IMR-90 (cell line): ENCODE data around the gene GPT2. TPM values are rescaled to one million over a fixed set of nuclear protein-coding genes. Genes with fewer than 3 reads are reported as not detected.

ENCODE experiments used
- ATAC-seq: fragments of 200-7000 bp; cut with Tn5 transposase; 2 replicates; pipeline ENCODE4 v1.9.1; 2020; ENCODE audit warnings: low read depth, mild to moderate bottlenecking, moderate library complexity
- BruUV-seq: library from RNA; stranded (reverse); fragments of 400-500 nt; replicated peaks from 2 replicates; lab custom pipeline; 2021; lab: Mats Ljungman, UMichigan
- CTCF ChIA-PET: fragments of 300-600 bp; formaldehyde crosslinking; extraction: SDS; loops from one replicate; lab custom pipeline; 2021; ENCODE audit warnings: antibody characterized with exemption; lab: Yijun Ruan, JAX
- POLR2A ChIA-PET: fragments of 300-600 bp; sonication (Branson Sonifier 250); formaldehyde crosslinking; loops from one replicate; lab custom pipeline; 2022; ENCODE audit warnings: antibody characterized with exemption; ENCODE audit not compliant: unreplicated experiment; lab: Charles Lee
- DNase-seq: peaks from one replicate; pipeline ENCODE4 v3.0.0; 2013
- H2AFZ ChIP-seq: replicated peaks from 2 replicates; pipeline ENCODE3; 2013; ENCODE audit warnings: low read length, mild to moderate bottlenecking; ENCODE audit not compliant: poor library complexity
- H2AK5ac ChIP-seq: 2 replicates; pipeline ENCODE4 v1.6.1; 2013; ENCODE audit warnings: low read depth, low read length, inconsistent platforms
- H2AK9ac ChIP-seq: replicated peaks from 2 replicates; pipeline ENCODE3; 2013; ENCODE audit warnings: mild to moderate bottlenecking, low read depth, low read length, moderate library complexity; ENCODE audit not compliant: poor library complexity
- H2BK120ac ChIP-seq: 2 replicates; pipeline ENCODE4 v1.6.1; 2013; ENCODE audit warnings: low read depth, low read length, inconsistent platforms
- H2BK15ac ChIP-seq: 3 replicates; pipeline ENCODE4 v1.6.1; 2013; ENCODE audit warnings: low read depth, low read length, inconsistent platforms
- H2BK20ac ChIP-seq: 2 replicates; pipeline ENCODE4 v1.6.1; 2013; ENCODE audit warnings: low read depth, mild to moderate bottlenecking, inconsistent platforms, low read length, moderate library complexity
- H2BK5ac ChIP-seq: 2 replicates; pipeline ENCODE4 v1.6.1; 2013; ENCODE audit warnings: mild to moderate bottlenecking, low read depth, low read length, inconsistent platforms; ENCODE audit not compliant: poor library complexity, severe bottlenecking
- H3K14ac ChIP-seq: replicated peaks from 2 replicates; pipeline ENCODE4 v1.6.1; 2013; ENCODE audit warnings: low read depth, low read length, inconsistent platforms
- H3K18ac ChIP-seq: 2 replicates; pipeline ENCODE4 v1.6.1; 2013; ENCODE audit warnings: low read depth, low read length, control low read depth
- H3K23ac ChIP-seq: 2 replicates; pipeline ENCODE4 v1.6.1; 2013; ENCODE audit warnings: low read depth, low read length, inconsistent platforms
- H3K27ac ChIP-seq: 2 replicates; pipeline ENCODE4 v1.5.1; 2013; ENCODE audit warnings: mild to moderate bottlenecking, control low read depth, low read length; ENCODE audit not compliant: insufficient read depth
- H3K27me3 ChIP-seq: 2 replicates; pipeline ENCODE4 v1.6.1; 2013; ENCODE audit warnings: low read length; ENCODE audit not compliant: control insufficient read depth, insufficient read depth
- H3K36me3 ChIP-seq: 2 replicates; pipeline ENCODE4 v1.6.1; 2013; ENCODE audit warnings: low read length, mixed read lengths; ENCODE audit not compliant: control insufficient read depth, insufficient read depth
- H3K4ac ChIP-seq: 2 replicates; pipeline ENCODE4 v1.6.1; 2013; ENCODE audit warnings: low read depth, low read length, inconsistent platforms
- H3K4me1 ChIP-seq: 2 replicates; pipeline ENCODE4 v1.6.1; 2013; ENCODE audit warnings: low read length, mixed read lengths; ENCODE audit not compliant: control insufficient read depth, insufficient read depth
- H3K4me2 ChIP-seq: 2 replicates; pipeline ENCODE4 v1.6.1; 2013; ENCODE audit warnings: low read depth, mild to moderate bottlenecking, control low read depth, low read length, moderate library complexity
- H3K4me3 ChIP-seq: 2 replicates; pipeline ENCODE4 v1.5.1; 2013; ENCODE audit warnings: low read depth, mild to moderate bottlenecking, control low read depth, low read length, moderate library complexity; ENCODE audit not compliant: insufficient read depth
- H3K56ac ChIP-seq: 2 replicates; pipeline ENCODE4 v1.6.1; 2013; ENCODE audit warnings: low read length, inconsistent platforms; ENCODE audit not compliant: insufficient read depth; ENCODE audit errors: extremely low read depth
- H3K79me1 ChIP-seq, 2 experiments: 2 replicates each; pipeline ENCODE4 v1.6.1; 2013; ENCODE audit warnings: low read length in 2 of 2, inconsistent platforms in 1 of 2, low read depth in 1 of 2
- H3K9ac ChIP-seq: 2 replicates; pipeline ENCODE4 v1.6.1; 2013; ENCODE audit warnings: low read depth, low read length, control low read depth
- H3K9me1 ChIP-seq: 2 replicates; pipeline ENCODE4 v1.6.1; 2013; ENCODE audit warnings: low read length, inconsistent platforms; ENCODE audit not compliant: insufficient read depth
- H3K9me3 ChIP-seq: 2 replicates; pipeline ENCODE4 v1.6.1; 2013; ENCODE audit warnings: low read length; ENCODE audit not compliant: control insufficient read depth, insufficient read depth
- H4K20me1 ChIP-seq: 2 replicates; pipeline ENCODE4 v1.6.1; 2013; ENCODE audit warnings: low read length, inconsistent platforms; ENCODE audit not compliant: insufficient read depth
- H4K5ac ChIP-seq: 2 replicates; pipeline ENCODE4 v1.6.1; 2013; ENCODE audit warnings: mild to moderate bottlenecking, low read depth, low read length, control low read depth
- H4K8ac ChIP-seq, 2 experiments: 2 replicates each; pipeline ENCODE4 v1.6.1; 2013; ENCODE audit warnings: low read depth in 2 of 2, low read length in 2 of 2, control low read depth in 1 of 2, inconsistent platforms in 1 of 2
- H4K91ac ChIP-seq: 2 replicates; pipeline ENCODE4 v1.6.1; 2013; ENCODE audit warnings: low read depth, low read length, inconsistent platforms; ENCODE audit not compliant: insufficient read depth
- CEBPB ChIP-seq: IDR thresholded peaks from 2 replicates; pipeline ENCODE4 v1.6.1; 2012; ENCODE audit warnings: low read depth, low read length, improper control_type of control experiment
- CHD1 ChIP-seq: IDR thresholded peaks from 2 replicates; pipeline ENCODE4 v1.6.1; 2012; ENCODE audit warnings: low read depth, low read length, improper control_type of control experiment
- ELK1 ChIP-seq: fragments of 150-350 bp; IDR thresholded peaks from 2 replicates; pipeline ENCODE4 v1.6.1; 2016; ENCODE audit warnings: low read depth, mild to moderate bottlenecking, low read length, moderate library complexity, borderline replicate concordance
- FOS ChIP-seq: fragments of 150-350 bp; IDR thresholded peaks from 2 replicates; pipeline ENCODE4 v1.6.1; 2016; ENCODE audit warnings: low read depth, low read length
- MAFK ChIP-seq: IDR thresholded peaks from 2 replicates; pipeline ENCODE4 v1.6.1; 2012; ENCODE audit warnings: low read depth, low read length, improper control_type of control experiment
- MAZ ChIP-seq: IDR thresholded peaks from 2 replicates; pipeline ENCODE4 v1.6.1; 2012; ENCODE audit warnings: low read depth, mild to moderate bottlenecking, low read length, improper control_type of control experiment, moderate library complexity, borderline replicate concordance
- NFE2L2 ChIP-seq: fragments of 150-350 bp; IDR thresholded peaks from 2 replicates; pipeline ENCODE4 v1.6.1; 2016; ENCODE audit warnings: low read depth, mild to moderate bottlenecking, low read length
- POLR2A ChIP-seq: IDR thresholded peaks from 2 replicates; pipeline ENCODE4 v1.6.1; 2012; ENCODE audit warnings: mild to moderate bottlenecking, low read depth, low read length
- RAD21 ChIP-seq: IDR thresholded peaks from 2 replicates; pipeline ENCODE4 v1.6.1; 2012; ENCODE audit warnings: low read length, improper control_type of control experiment
- RCOR1 ChIP-seq: IDR thresholded peaks from 2 replicates; pipeline ENCODE4 v1.6.1; 2012; ENCODE audit warnings: mild to moderate bottlenecking, low read length, improper control_type of control experiment; ENCODE audit not compliant: insufficient replicate concordance
- RFX5 ChIP-seq: IDR thresholded peaks from 2 replicates; pipeline ENCODE4 v1.8.0; 2012; ENCODE audit warnings: low read depth, mild to moderate bottlenecking, low read length, moderate library complexity
- SMC3 ChIP-seq: fragments of 150-350 bp; IDR thresholded peaks from 2 replicates; pipeline ENCODE4 v1.6.1; 2016; ENCODE audit warnings: low read depth, mild to moderate bottlenecking, antibody characterized with exemption, low read length, moderate library complexity
- WGBS, 2 experiments: methylation state at CpG; one replicate each; pipeline versions ENCODE4 v1.1.5 to v1.1.7; 2013; ENCODE audit warnings: missing lambda C conversion rate in 2 of 2; ENCODE audit not compliant: insufficient read length in 1 of 2; ENCODE audit errors: extremely low coverage in 2 of 2; 5-methylcytosine and 5-hydroxymethylcytosine counted together
- dilution Hi-C: fragments of 300-500 bp; cut with HindIII; formaldehyde crosslinking; loops from one replicate; pipeline ENCODE4 v1.14.3; 2018; ENCODE audit warnings: low sequenced_read_pairs; ENCODE audit not compliant: unreplicated experiment
- in situ Hi-C: fragments of 300-500 bp; cut with MboI; formaldehyde crosslinking; loops from 3 replicates; pipeline ENCODE4 v1.14.3; 2019; ENCODE audit warnings: low sequenced_read_pairs, inconsistent platforms, mixed read lengths
- intact Hi-C: fragments of 100-400 bp; cut with micrococcal nuclease; formaldehyde crosslinking; loops from 2 replicates; pipeline ENCODE4 v1.10.0; 2022
- polyA plus RNA-seq, 3 experiments: library from polyadenylated mRNA; depleted of rRNA; stranded (reverse); fragments of >200 nt; gene quantifications; 2 replicates each; pipeline ENCODE4 v1.2.3, GENCODE V29; 2012; ENCODE audit warnings: low replicate concordance in 1 of 3
- total RNA-seq: library from RNA; depleted of rRNA; stranded (reverse); fragments of >200 nt; gene quantifications from 2 replicates; pipeline ENCODE4 v1.2.3, GENCODE V29; 2012
- TF ChIP-seq, protein P1 (sequence below): fragments of 150-350 bp; IDR thresholded peaks from 2 replicates; pipeline ENCODE4 v1.6.1; 2017; ENCODE audit warnings: mild to moderate bottlenecking, antibody characterized with exemption, low read length, low read depth
- TF ChIP-seq, protein P2 (sequence below): conservative IDR thresholded peaks from 2 replicates; pipeline ENCODE4 v1.5.1; 2012; ENCODE audit warnings: mild to moderate bottlenecking, low read depth, low read length, improper control_type of control experiment

Gene GPT2
- total and polyA plus RNA-seq, 2 of the 4 experiments (the other 2 are of a cell fraction), result 26.4 to 31.5 TPM

DNA sequence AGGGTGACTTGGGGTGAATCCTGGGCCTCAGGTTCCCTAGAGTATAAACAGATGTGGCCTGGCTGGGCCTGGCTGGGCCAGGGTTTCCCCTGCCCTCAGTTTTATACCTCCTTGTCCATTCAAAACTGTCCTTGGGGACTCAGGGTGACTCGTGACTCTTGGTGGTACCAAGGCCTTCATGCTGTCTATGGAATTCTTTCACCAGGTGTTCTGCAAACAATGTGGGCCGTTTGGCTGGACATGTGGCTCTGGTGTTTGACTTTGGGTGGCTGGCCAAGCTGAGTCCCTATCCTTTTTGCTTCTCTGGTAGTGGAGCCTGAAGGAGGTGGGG lies 3.3 kb downstream of the GPT2 start:
- no peak overlapping the region for H4K91ac ChIP-seq
- ChIA-PET POLR2A (no interaction called here), CTCF (interaction anchor here (0.9 kb wide), 1 partner anchor 20 kb away, joined by 3 read pairs; no protein-coding TSS in a partner anchor)
- H3K4ac ChIP-seq, result no peak overlapping the region
- TF ChIP-seq MAFK (no peak), CHD1 (no peak), ELK1 (no peak), SMC3 (no peak), RCOR1 (no peak), RAD21 (no peak), NFE2L2 (no peak), FOS (no peak), POLR2A (no peak), MAZ (no peak), RFX5 (no peak), CEBPB (no peak)
- TF ChIP-seq, protein P1, sequence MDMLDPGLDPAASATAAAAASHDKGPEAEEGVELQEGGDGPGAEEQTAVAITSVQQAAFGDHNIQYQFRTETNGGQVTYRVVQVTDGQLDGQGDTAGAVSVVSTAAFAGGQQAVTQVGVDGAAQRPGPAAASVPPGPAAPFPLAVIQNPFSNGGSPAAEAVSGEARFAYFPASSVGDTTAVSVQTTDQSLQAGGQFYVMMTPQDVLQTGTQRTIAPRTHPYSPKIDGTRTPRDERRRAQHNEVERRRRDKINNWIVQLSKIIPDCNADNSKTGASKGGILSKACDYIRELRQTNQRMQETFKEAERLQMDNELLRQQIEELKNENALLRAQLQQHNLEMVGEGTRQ, result no peak
- TF ChIP-seq, protein P2, sequence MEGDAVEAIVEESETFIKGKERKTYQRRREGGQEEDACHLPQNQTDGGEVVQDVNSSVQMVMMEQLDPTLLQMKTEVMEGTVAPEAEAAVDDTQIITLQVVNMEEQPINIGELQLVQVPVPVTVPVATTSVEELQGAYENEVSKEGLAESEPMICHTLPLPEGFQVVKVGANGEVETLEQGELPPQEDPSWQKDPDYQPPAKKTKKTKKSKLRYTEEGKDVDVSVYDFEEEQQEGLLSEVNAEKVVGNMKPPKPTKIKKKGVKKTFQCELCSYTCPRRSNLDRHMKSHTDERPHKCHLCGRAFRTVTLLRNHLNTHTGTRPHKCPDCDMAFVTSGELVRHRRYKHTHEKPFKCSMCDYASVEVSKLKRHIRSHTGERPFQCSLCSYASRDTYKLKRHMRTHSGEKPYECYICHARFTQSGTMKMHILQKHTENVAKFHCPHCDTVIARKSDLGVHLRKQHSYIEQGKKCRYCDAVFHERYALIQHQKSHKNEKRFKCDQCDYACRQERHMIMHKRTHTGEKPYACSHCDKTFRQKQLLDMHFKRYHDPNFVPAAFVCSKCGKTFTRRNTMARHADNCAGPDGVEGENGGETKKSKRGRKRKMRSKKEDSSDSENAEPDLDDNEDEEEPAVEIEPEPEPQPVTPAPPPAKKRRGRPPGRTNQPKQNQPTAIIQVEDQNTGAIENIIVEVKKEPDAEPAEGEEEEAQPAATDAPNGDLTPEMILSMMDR, result no peak
- H3K27me3 ChIP-seq, result no peaks in the 10 kb centered on the region
- no peak overlapping the region for H4K5ac ChIP-seq
- no peak for ATAC-seq
- in situ Hi-C loops, result no loop called here
- dilution Hi-C loops, result no loop called here
- H3K9ac ChIP-seq, result no peak overlapping the region
- no peak overlapping the region for H2BK20ac ChIP-seq
- intact Hi-C loops, result loop anchor here (5.0 kb wide), 1 partner anchor 35 kb away; no protein-coding TSS in a partner anchor
- H2AK5ac ChIP-seq, result no peak overlapping the region
- H3K18ac ChIP-seq, result no peak overlapping the region
- DNase-seq, result no peak
- WGBS, 2 experiments, result 70% methylated on average over 2 of the region's 2 CpGs; no CpG with 5 or more reads in 1 of the 2 experiments
- peaks cover 7% of the 10 kb centered on the region; the same call in 1 of the 2 replicates for H3K36me3 ChIP-seq
- BruUV-seq, result no TSS peak
- no peak overlapping the region for H3K27ac ChIP-seq
- H4K20me1 ChIP-seq, result peaks cover 32% of the 10 kb centered on the region
- no peak overlapping the region for H2BK120ac ChIP-seq
- H2AFZ ChIP-seq, result no peak overlapping the region
- H2BK15ac ChIP-seq, result no peak overlapping the region
- H4K8ac ChIP-seq, result no peak overlapping the region
- H3K9me3 ChIP-seq, result no peaks in the 10 kb centered on the region
- no peak overlapping the region for H3K56ac ChIP-seq
- H3K79me1 ChIP-seq, result peaks cover 19 to 69% of the 10 kb centered on the region in 2 experiments
- H3K4me2 ChIP-seq, result no peak overlapping the region
- no peak overlapping the region for H2AK9ac ChIP-seq
- no peak overlapping the region for H3K23ac ChIP-seq
- H2BK5ac ChIP-seq, result no peak overlapping the region
- H3K14ac ChIP-seq, result no peak overlapping the region
- H3K4me1 ChIP-seq, result peaks cover 13% of the 10 kb centered on the region; the same call in 1 of the 2 replicates
- peaks cover 13% of the 10 kb centered on the region for H3K9me1 ChIP-seq
- H3K4me3 ChIP-seq, result no peak overlapping the region
